GM12892 (cell line): ENCODE results near the gene HTRA3.

Experiments used
- POLR2A ChIP-seq: IDR thresholded peaks from 2 replicates; pipeline ENCODE4 v1.6.1; 2011; ENCODE audit warnings: low read depth, low read length, control low read depth
- POLR2AphosphoS5 ChIP-seq: IDR thresholded peaks from 2 replicates; pipeline ENCODE4 v1.6.1; 2011; ENCODE audit warnings: low read depth, low read length, control low read depth

GRCh38 chr4:8250227-8250626 lies 19.3 kb upstream of the HTRA3 start:
- TF ChIP-seq POLR2A (no peak), POLR2AphosphoS5 (no peak)
